Neural crest cell (in vitro differentiated cells): ENCODE measurements around the gene TPO. TPM values are rescaled to one million over a fixed set of nuclear protein-coding genes. Genes with fewer than 3 reads are reported as not detected.

Source experiments
- DNase-seq: peaks from one replicate; pipeline ENCODE4 v3.0.0; 2021; ENCODE audit warnings: low read depth, mixed read lengths, low spot score
- H3K27ac Mint-ChIP-seq: one replicate; pipeline ENCODE4 v1.8.0; 2021; ENCODE audit warnings: mild to moderate bottlenecking, mixed read lengths; ENCODE audit not compliant: unreplicated experiment
- H3K27me3 Mint-ChIP-seq: 2 replicates; pipeline ENCODE4 v1.8.0; 2021; ENCODE audit warnings: low read depth, mild to moderate bottlenecking, mixed read lengths
- H3K36me3 Mint-ChIP-seq: 2 replicates; pipeline ENCODE4 v1.8.0; 2021; ENCODE audit warnings: low read depth, mild to moderate bottlenecking, mixed read lengths
- H3K4me1 Mint-ChIP-seq: 2 replicates; pipeline ENCODE4 v1.8.0; 2021; ENCODE audit warnings: mixed read lengths
- H3K4me3 Mint-ChIP-seq: one replicate; pipeline ENCODE4 v1.8.0; 2021; ENCODE audit warnings: mild to moderate bottlenecking, mixed read lengths
- H3K9me3 Mint-ChIP-seq: 2 replicates; pipeline ENCODE4 v1.8.0; 2021; ENCODE audit warnings: mixed read lengths
- total RNA-seq: library from RNA; stranded (reverse); gene quantifications from 2 replicates; pipeline ENCODE4 v1.2.1, GENCODE V29; 2021
- TF ChIP-seq, protein P1 (sequence below): fragments of 200-600 bp; sonication (generic); conservative IDR thresholded peaks from 2 replicates; pipeline ENCODE4 v1.5.0; 2021; ENCODE audit warnings: antibody characterized with exemption, mild to moderate bottlenecking

The TPO gene
- total RNA-seq, 1 donor from 2014 or later = not detected

- Mint-ChIP-seq H3K27me3 (peaks cover 2% of the 10 kb centered on the region), H3K36me3 (no peaks in the 10 kb centered on the region), H3K9me3 (no peaks in the 10 kb centered on the region), H3K27ac (no peak overlapping the region), H3K4me1 (no peaks in the 10 kb centered on the region), H3K4me3 (no peak overlapping the region)
- DNase-seq = no peak
- TF ChIP-seq, protein P1, sequence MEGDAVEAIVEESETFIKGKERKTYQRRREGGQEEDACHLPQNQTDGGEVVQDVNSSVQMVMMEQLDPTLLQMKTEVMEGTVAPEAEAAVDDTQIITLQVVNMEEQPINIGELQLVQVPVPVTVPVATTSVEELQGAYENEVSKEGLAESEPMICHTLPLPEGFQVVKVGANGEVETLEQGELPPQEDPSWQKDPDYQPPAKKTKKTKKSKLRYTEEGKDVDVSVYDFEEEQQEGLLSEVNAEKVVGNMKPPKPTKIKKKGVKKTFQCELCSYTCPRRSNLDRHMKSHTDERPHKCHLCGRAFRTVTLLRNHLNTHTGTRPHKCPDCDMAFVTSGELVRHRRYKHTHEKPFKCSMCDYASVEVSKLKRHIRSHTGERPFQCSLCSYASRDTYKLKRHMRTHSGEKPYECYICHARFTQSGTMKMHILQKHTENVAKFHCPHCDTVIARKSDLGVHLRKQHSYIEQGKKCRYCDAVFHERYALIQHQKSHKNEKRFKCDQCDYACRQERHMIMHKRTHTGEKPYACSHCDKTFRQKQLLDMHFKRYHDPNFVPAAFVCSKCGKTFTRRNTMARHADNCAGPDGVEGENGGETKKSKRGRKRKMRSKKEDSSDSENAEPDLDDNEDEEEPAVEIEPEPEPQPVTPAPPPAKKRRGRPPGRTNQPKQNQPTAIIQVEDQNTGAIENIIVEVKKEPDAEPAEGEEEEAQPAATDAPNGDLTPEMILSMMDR = no peak
Measured at GRCh38 chr2:1528273-1529064, 115.2 kb downstream of the TPO start.

DNA sequence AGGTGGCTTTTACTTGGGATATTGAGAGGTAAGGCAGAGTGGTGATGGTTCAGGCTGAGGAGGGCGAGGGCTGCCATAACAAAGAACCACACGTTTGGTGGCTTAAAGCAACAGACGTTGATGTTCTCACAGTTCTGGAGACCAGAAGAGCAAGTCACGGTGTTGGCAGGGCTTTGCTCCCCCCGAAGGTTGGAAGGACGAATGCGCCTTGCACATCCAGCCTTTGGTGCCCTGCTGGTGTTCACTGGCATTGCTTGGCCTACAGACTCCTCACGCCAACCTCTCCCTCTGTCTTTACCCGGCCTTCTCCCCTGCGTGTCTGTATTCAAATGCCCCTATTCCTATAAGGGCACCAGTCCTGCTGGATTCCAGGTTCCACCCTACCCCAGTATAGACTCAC lies 125.4 kb downstream of the TPO start:
- peak overlapping the region; percentile 8 for H3K27ac Mint-ChIP-seq
- H3K9me3 Mint-ChIP-seq = no peaks in the 10 kb centered on the region
- DNase-seq = no peak
- H3K4me3 Mint-ChIP-seq = no peak overlapping the region
- TF ChIP-seq, protein P1 = peak; percentile 57
- H3K4me1 Mint-ChIP-seq = no peaks in the 10 kb centered on the region
- no peaks in the 10 kb centered on the region for H3K36me3 Mint-ChIP-seq
- no peaks in the 10 kb centered on the region for H3K27me3 Mint-ChIP-seq

DNA sequence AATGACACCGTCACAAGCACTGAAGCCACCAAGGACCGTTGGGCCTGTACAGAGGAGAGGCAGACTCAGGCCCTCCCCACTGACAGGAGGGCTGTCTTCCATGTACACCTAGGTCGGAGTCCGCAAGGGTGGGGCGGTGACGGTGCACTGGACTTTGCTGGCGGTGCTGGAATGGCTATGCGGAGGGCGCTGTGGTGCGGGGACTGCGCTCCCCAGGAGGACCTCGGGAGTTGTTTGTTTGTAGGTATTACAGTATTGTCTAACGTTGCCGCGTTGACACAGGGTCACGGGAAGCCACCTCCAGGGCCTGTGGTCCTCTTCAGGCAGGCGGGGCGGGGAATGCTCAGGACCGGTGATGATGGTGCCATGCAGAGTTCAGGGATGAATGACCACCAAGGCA lies 126.2 kb downstream of the TPO start:
- no peaks in the 10 kb centered on the region for H3K9me3 Mint-ChIP-seq
- H3K27me3 Mint-ChIP-seq = no peaks in the 10 kb centered on the region
- TF ChIP-seq, protein P1 = no peak
- H3K27ac Mint-ChIP-seq = no peak overlapping the region
- no peak overlapping the region for H3K4me3 Mint-ChIP-seq
- no peaks in the 10 kb centered on the region for H3K36me3 Mint-ChIP-seq
- no peaks in the 10 kb centered on the region for H3K4me1 Mint-ChIP-seq
- DNase-seq = no peak

- Mint-ChIP-seq H3K9me3 (no peaks in the 10 kb centered on the region), H3K27me3 (no peaks in the 10 kb centered on the region), H3K36me3 (no peaks in the 10 kb centered on the region), H3K4me1 (no peaks in the 10 kb centered on the region), H3K27ac (no peak overlapping the region), H3K4me3 (no peak overlapping the region)
- TF ChIP-seq, protein P1 = no peak
- no peak for DNase-seq
Measured at GRCh38 chr2:1539973-1540372, 126.7 kb downstream of the TPO start.

- Mint-ChIP-seq H3K9me3 (no peaks in the 10 kb centered on the region), H3K27me3 (no peaks in the 10 kb centered on the region), H3K4me3 (no peak overlapping the region), H3K36me3 (no peaks in the 10 kb centered on the region), H3K27ac (no peak overlapping the region), H3K4me1 (no peaks in the 10 kb centered on the region)
- DNase-seq = no peak
- TF ChIP-seq, protein P1 = no peak
Measured at GRCh38 chr2:1540481-1540880, 127.2 kb downstream of the TPO start.
